Smooth muscle cell (in vitro differentiated cells): ENCODE results near the gene TMEM185B. TPM values are rescaled to one million over a fixed set of nuclear protein-coding genes. Genes with fewer than 3 reads are reported as not detected.

Experiments used
- DNase-seq: peaks from one replicate; lab custom pipeline; 2025; ENCODE audit not compliant: unreplicated experiment; lab: John Stamatoyannopoulos, UW
- H2AFZ ChIP-seq: fragments of 200-600 bp; sonication (generic); 2 replicates; pipeline ENCODE4 v1.6.0; 2016; ENCODE audit warnings: antibody characterized with exemption, low read depth, mild to moderate bottlenecking
- H3F3A ChIP-seq: fragments of 200-600 bp; sonication (generic); 2 replicates; pipeline ENCODE4 v1.6.0; 2017; ENCODE audit warnings: antibody characterized with exemption, low read depth
- H3K27ac ChIP-seq: fragments of 200-600 bp; sonication (generic); 2 replicates; pipeline ENCODE4 v1.5.1; 2016; ENCODE audit warnings: low read depth, mild to moderate bottlenecking
- H3K27me3 ChIP-seq: fragments of 200-600 bp; sonication (generic); 2 replicates; pipeline ENCODE4 v1.6.1; 2016; ENCODE audit warnings: low read depth, mild to moderate bottlenecking
- H3K36me3 ChIP-seq: fragments of 200-600 bp; sonication (generic); 2 replicates; pipeline ENCODE4 v1.5.1; 2016; ENCODE audit warnings: low read depth
- H3K4me1 ChIP-seq: fragments of 200-600 bp; sonication (generic); 2 replicates; pipeline ENCODE4 v1.5.1; 2016; ENCODE audit warnings: low read depth
- H3K4me2 ChIP-seq: fragments of 200-600 bp; sonication (generic); 2 replicates; pipeline ENCODE4 v1.6.0; 2016; ENCODE audit warnings: mild to moderate bottlenecking
- H3K4me3 ChIP-seq: fragments of 200-600 bp; sonication (generic); 2 replicates; pipeline ENCODE4 v1.5.1; 2016; ENCODE audit warnings: mild to moderate bottlenecking
- H3K79me2 ChIP-seq: fragments of 200-600 bp; sonication (generic); 2 replicates; pipeline ENCODE4 v1.6.0; 2016; ENCODE audit warnings: low read depth, mild to moderate bottlenecking
- H3K9ac ChIP-seq: fragments of 200-600 bp; sonication (generic); 2 replicates; pipeline ENCODE4 v1.6.0; 2016; ENCODE audit warnings: low read depth
- H3K9me3 ChIP-seq: fragments of 200-600 bp; sonication (generic); replicated peaks from 2 replicates; pipeline ENCODE4 v1.5.1; 2016; ENCODE audit warnings: low read depth
- H4K20me1 ChIP-seq: fragments of 200-600 bp; sonication (generic); 2 replicates; pipeline ENCODE4 v1.6.0; 2016; ENCODE audit warnings: low read depth
- WGBS: methylation state at CpG from one replicate; pipeline ENCODE4 v1.1.7; 2016; ENCODE audit warnings: low lambda C conversion rate; 5-methylcytosine and 5-hydroxymethylcytosine counted together
- polyA plus RNA-seq: library from polyadenylated mRNA; unstranded; fragments of >200 nt; fragmentation: Nextera tagmentation; extraction: Ambion mirVana; gene quantifications from 2 replicates; pipeline ENCODE4 v1.2.1, GENCODE V29; 2016
- total RNA-seq: library from RNA; depleted of rRNA; stranded (reverse); fragments of >200 nt; gene quantifications from 2 replicates; pipeline ENCODE4 v1.2.3, GENCODE V29; 2014
- TF ChIP-seq, protein P1 (sequence below): fragments of 200-600 bp; sonication (generic); IDR thresholded peaks from 2 replicates; pipeline ENCODE4 v1.5.1; 2017; ENCODE audit warnings: borderline replicate concordance, mild to moderate bottlenecking, antibody characterized with exemption; ENCODE audit not compliant: insufficient read depth, poor library complexity, severe bottlenecking

The TMEM185B gene
- total and polyA plus RNA-seq, 2 experiments from 2014 or later, result 18.2 to 27.8 TPM

DNA sequence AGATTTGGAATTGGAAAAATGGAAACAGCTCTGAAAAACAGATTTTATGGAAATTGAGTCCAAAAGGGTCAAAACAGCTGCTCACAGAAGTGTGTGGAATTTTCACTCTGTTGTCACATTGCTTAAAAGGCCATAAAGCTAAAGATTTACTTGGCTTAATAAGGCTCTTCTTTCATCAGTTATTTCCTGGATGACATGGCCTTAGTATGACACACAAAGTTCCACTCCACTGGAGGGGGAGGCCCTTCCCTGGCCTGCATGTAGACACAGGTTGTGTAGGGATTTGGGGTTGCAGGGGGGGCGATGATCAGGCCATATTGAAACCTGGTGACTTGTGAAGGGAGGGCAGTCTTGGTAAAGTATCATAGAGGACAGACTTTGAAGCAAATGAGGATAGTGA, 34.0 kb downstream of the TMEM185B start:
- Histone ChIP-seq H3K27ac (no peak overlapping the region), H3K9me3 (no peaks in the 10 kb centered on the region), H3K79me2 (no peaks in the 10 kb centered on the region), H3K36me3 (no peaks in the 10 kb centered on the region), H3K4me1 (no peaks in the 10 kb centered on the region), H2AFZ (no peak overlapping the region), H3K4me3 (no peak overlapping the region), H4K20me1 (no peaks in the 10 kb centered on the region), H3K9ac (no peak overlapping the region), H3K4me2 (no peak overlapping the region), H3F3A (no peaks in the 10 kb centered on the region), H3K27me3 (no peaks in the 10 kb centered on the region)
- DNase-seq, result no peak
- TF ChIP-seq, protein P1, sequence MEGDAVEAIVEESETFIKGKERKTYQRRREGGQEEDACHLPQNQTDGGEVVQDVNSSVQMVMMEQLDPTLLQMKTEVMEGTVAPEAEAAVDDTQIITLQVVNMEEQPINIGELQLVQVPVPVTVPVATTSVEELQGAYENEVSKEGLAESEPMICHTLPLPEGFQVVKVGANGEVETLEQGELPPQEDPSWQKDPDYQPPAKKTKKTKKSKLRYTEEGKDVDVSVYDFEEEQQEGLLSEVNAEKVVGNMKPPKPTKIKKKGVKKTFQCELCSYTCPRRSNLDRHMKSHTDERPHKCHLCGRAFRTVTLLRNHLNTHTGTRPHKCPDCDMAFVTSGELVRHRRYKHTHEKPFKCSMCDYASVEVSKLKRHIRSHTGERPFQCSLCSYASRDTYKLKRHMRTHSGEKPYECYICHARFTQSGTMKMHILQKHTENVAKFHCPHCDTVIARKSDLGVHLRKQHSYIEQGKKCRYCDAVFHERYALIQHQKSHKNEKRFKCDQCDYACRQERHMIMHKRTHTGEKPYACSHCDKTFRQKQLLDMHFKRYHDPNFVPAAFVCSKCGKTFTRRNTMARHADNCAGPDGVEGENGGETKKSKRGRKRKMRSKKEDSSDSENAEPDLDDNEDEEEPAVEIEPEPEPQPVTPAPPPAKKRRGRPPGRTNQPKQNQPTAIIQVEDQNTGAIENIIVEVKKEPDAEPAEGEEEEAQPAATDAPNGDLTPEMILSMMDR, result no peak
- WGBS, result 97% methylated on average over 1 of the region's 1 CpG

DNA sequence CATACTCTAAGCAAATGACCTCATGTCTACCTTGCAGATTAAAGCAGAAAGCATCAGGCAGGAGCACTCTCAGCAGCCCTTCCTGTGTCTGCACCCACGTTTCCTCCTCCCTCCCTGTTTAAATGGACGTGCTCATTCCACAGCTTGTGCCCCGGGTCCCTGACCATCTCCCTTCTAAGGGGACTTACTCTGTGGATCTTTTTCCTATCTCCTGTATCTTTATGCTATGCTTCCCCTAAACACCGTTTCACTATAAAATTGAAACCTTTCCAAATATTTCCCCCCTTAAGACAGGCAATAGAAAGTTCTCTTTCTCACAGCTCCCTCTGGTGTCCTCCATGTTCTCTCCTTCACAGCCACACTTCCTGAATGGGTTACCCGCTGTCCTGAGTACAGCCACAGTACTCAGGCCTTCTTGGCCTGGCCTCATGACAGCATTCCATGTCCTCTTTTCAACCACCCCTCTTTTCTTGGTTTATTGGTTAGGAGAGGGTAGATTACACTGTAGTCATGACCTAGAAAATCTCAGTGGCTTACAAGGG, 41.1 kb downstream of the TMEM185B start:
- WGBS, result 87% methylated on average over 5 of the region's 5 CpGs
- no peaks in the 10 kb centered on the region for H3K36me3 ChIP-seq
- H3K4me2 ChIP-seq, result no peak overlapping the region
- H3K9ac ChIP-seq, result no peak overlapping the region
- no peaks in the 10 kb centered on the region for H3K9me3 ChIP-seq
- no peaks in the 10 kb centered on the region for H3K79me2 ChIP-seq
- no peaks in the 10 kb centered on the region for H4K20me1 ChIP-seq
- H3F3A ChIP-seq, result no peaks in the 10 kb centered on the region
- no peaks in the 10 kb centered on the region for H3K27me3 ChIP-seq
- TF ChIP-seq, protein P1, result no peak
- no peak overlapping the region for H3K4me3 ChIP-seq
- no peak overlapping the region for H3K27ac ChIP-seq
- H2AFZ ChIP-seq, result no peak overlapping the region
- no peaks in the 10 kb centered on the region for H3K4me1 ChIP-seq
- no peak for DNase-seq

DNA sequence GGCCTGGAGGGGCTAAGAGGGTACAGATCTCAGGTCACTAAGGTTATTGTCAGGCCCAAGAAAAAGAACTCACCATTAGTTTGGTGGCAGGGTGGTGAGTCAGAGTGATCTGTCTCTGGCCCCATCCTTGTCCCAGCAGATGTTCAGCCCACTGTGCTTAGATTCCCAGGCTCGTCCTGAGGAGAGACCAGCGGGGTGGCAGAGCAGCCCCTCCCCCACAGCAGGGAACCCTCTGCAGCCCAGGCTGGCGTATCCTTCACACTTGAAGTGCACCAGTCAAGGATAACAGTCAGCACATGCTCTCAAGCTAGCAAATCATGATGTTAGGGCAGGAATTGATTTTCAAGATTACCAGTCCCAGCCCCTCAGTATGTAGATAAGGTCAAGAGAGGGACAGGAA, 43.1 kb downstream of the TMEM185B start:
- Histone ChIP-seq H3K79me2 (no peaks in the 10 kb centered on the region), H3K27ac (no peak overlapping the region), H3K9ac (no peak overlapping the region), H3K9me3 (no peaks in the 10 kb centered on the region), H3K4me2 (no peak overlapping the region), H4K20me1 (no peaks in the 10 kb centered on the region), H3K4me1 (no peaks in the 10 kb centered on the region), H3K27me3 (no peaks in the 10 kb centered on the region), H2AFZ (no peak overlapping the region), H3F3A (no peaks in the 10 kb centered on the region), H3K36me3 (no peaks in the 10 kb centered on the region), H3K4me3 (no peak overlapping the region)
- DNase-seq, result no peak
- TF ChIP-seq, protein P1, result no peak
- 64% methylated on average over 3 of the region's 3 CpGs for WGBS

DNA sequence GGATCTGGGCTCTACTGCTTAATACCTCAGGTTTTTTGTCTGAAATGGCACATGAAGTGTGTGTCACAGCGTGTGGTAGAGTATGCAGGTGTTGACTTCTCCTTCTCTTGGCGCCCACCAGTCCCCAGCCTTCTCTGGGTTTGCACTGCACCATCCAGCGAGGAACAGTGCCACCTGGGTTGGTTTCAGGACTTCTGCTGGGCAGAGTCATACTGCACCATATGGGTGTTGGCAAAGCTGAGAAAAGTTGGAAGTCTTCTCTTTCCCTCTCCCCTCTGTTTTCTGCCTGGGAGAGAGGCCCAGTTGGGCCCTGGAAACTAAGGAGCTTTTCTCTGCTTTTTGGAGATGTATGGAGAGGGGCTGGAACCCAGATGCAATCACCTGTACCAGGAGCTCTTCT, 43.8 kb downstream of the TMEM185B start:
- H4K20me1 ChIP-seq, result no peaks in the 10 kb centered on the region
- H3K9me3 ChIP-seq, result no peaks in the 10 kb centered on the region
- no peaks in the 10 kb centered on the region for H3K36me3 ChIP-seq
- H2AFZ ChIP-seq, result no peak overlapping the region
- no peak overlapping the region for H3K4me3 ChIP-seq
- no peaks in the 10 kb centered on the region for H3F3A ChIP-seq
- no peaks in the 10 kb centered on the region for H3K4me1 ChIP-seq
- WGBS, result 98% methylated on average over 3 of the region's 3 CpGs
- no peak for DNase-seq
- H3K9ac ChIP-seq, result no peak overlapping the region
- no peaks in the 10 kb centered on the region for H3K27me3 ChIP-seq
- no peak overlapping the region for H3K27ac ChIP-seq
- no peaks in the 10 kb centered on the region for H3K79me2 ChIP-seq
- no peak overlapping the region for H3K4me2 ChIP-seq
- TF ChIP-seq, protein P1, result no peak
